GM18511 (cell line): ENCODE measurements around the gene PDCD4.

Source experiments
- ATAC-seq: cut with Tn5 transposase; IDR thresholded peaks from one replicate; pipeline ENCODE4 v1.9.1; 2021; ENCODE audit warnings: mild to moderate bottlenecking, moderate library complexity; ENCODE audit not compliant: unreplicated experiment

PDCD4 gene

GRCh38 chr10:110918269-110918642 lies 46.5 kb downstream of the PDCD4 start:
- ATAC-seq, result no peak

GRCh38 chr10:110918643-110919348 lies 47.1 kb downstream of the PDCD4 start, which contains the start of gene BBIP1:
Gene BBIP1 (minus strand): TSS chr10:110919180. CDS start chr10:110918157, 1,023 bp downstream.
- peak; percentile 81 for ATAC-seq

GRCh38 chr10:110919349-110919931 lies 47.7 kb downstream of the PDCD4 start, which contains the start of gene SHOC2:
Gene SHOC2 (plus strand): TSS chr10:110919604. CDS start chr10:110964359, 44,755 bp downstream.
- ATAC-seq, result peak; percentile 5

GRCh38 chr10:110919971-110920881 lies 48.5 kb downstream of the PDCD4 start:
- ATAC-seq, result peak; percentile 31

- ATAC-seq, result peak; percentile 24
Measured at GRCh38 chr10:110923856-110924493, 52.2 kb downstream of the PDCD4 start.

GRCh38 chr10:110927461-110927860 lies 55.7 kb downstream of the PDCD4 start:
- ATAC-seq, result no peak

GRCh38 chr10:110931769-110932381 lies 60.1 kb downstream of the PDCD4 start:
- no peak for ATAC-seq

GRCh38 chr10:110932505-110933180 lies 60.9 kb downstream of the PDCD4 start:
- no peak for ATAC-seq

- ATAC-seq, result no peak
Measured at GRCh38 chr10:110936757-110937156, 65.0 kb downstream of the PDCD4 start.

- ATAC-seq, result no peak
Measured at GRCh38 chr10:110939419-110939818, 67.7 kb downstream of the PDCD4 start.

- no peak for ATAC-seq
Measured at GRCh38 chr10:110944792-110945396, 73.2 kb downstream of the PDCD4 start.

GRCh38 chr10:110946496-110946895 lies 74.8 kb downstream of the PDCD4 start:
- ATAC-seq, result no peak

- ATAC-seq, result no peak
Measured at GRCh38 chr10:110947061-110947595, 75.4 kb downstream of the PDCD4 start.
